Right lung (tissue), 5 donors: ENCODE data around the gene MAPK8IP3. TPM values are rescaled to one million over a fixed set of nuclear protein-coding genes. Genes with fewer than 3 reads are reported as not detected.

Source experiments
- DNase-seq, 2 donors: peaks; one replicate each; pipeline ENCODE4 v3.0.0-alpha.2; 2013
- polyA plus RNA-seq, 5 donors: library from polyadenylated mRNA; unstranded; fragments of 120-200 nt; gene quantifications; one replicate each; pipeline versions ENCODE4 v1.2.1 to v1.2.3, GENCODE V29; 2013; ENCODE audit warnings: inconsistent platforms in 1 of 5, low replicate concordance in 1 of 5; ENCODE audit not compliant: insufficient read length in 5 of 5, insufficient read depth in 1 of 5

Gene MAPK8IP3
- polyA plus RNA-seq, 5 donors, result 45.3 to 74.0 (median 61.9) TPM

DNA sequence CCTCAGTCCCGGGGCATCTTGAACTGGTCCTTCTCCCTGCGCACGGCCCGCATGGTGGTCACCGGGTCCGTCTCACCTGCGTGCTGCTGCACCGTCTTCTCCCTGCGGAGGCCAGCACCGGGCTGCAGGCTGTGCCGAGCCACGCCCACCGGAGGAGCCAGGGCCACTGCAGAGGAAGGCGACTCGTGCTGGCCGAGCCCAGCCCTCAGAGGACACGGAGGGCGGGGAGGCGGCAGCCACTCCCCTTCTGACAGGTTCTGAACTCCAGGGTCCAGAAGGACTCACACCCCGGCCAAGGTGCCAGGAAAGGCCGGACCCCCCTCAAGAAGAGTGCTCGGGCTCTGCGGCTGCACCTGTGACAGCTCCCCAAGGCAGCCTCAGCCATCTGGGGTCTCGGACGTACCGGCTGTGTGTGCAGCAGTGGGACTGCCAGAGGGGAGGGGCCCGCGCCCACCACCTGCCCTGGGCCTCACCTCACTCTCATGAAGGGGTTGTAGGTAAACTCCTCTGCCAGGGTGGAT lies 103.3 kb downstream of the MAPK8IP3 start:
- no peak for DNase-seq

DNA sequence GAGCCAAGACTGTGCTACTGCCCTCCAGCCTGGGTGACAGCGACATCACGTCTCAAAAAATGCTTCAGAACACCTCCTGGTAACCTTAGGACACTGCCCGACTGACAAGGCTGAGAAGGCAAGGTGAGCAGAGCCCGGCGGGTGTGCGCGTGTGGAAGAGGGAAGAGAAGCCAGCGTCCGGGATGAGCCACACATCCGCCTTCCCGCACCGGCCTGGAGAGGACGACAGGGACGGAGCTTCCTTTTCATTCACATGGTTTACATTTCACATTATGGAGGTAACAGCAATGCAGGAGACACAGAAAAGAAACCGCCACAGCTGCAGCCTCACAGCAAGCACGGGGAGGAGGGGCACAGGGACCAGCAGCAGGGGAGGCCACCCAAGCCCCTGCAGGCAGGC lies 104.1 kb downstream of the MAPK8IP3 start:
- no peak for DNase-seq

DNA sequence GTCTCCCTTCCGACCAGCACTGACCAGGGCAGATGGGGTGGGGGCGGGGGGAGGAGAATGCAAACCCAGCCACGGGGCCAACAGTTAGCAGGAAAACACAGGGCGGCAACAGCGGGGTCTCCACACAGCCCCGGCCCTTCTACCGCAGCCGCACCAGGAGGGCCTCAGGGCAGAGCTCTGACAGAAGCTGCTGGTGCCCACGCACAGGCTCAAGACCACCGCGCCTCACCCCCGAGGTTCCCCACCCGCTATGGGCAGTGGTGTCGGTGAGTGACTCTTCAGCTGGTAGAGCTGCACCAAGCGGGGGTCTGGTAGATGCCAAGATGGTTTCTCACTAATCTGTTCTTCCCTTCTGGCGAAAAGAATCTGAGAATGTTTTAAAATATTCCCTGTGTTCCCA lies 104.5 kb downstream of the MAPK8IP3 start:
- DNase-seq, result no peak

DNA sequence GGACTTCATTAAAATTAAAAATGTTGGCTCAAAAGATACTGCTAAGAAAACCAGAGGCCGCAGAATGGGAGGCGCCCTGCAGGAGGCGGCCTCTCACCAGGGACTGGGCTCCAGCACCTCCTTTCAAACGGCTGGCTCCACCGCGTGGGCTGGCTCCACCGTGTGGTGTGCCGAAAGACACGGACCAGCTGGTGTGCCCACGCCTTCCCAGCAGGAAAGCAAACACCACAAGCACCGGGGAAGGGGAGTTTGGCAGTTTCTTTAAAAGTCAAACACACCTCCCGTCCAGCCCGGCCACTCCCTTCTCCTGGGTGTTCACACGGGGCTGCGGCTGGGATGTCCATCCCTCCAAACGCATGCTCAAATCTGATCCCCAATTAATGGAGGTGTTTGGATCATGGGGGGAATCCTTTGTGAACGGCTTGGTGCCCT lies 106.8 kb downstream of the MAPK8IP3 start:
- peak; percentile 76 to 81 for DNase-seq

DNA sequence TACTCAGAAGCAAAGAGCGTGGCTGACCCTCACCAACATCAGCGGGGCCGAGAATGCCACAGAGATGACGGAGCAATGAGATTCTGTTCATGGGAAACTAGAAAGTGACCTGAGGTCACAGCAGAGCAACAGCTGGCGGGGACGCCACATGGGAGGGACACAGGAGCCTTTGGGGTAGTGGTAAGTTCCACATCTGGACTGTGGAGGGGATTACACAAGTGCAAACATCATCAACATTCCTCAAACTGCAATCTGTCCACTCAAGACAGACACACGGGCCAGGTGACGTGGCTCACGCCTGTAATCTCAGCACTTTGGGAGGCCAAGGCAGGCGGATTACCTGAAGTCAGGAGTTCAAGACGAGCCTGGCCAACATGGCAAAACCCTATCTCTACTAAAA lies 109.5 kb downstream of the MAPK8IP3 start:
- DNase-seq, result no peak

DNA sequence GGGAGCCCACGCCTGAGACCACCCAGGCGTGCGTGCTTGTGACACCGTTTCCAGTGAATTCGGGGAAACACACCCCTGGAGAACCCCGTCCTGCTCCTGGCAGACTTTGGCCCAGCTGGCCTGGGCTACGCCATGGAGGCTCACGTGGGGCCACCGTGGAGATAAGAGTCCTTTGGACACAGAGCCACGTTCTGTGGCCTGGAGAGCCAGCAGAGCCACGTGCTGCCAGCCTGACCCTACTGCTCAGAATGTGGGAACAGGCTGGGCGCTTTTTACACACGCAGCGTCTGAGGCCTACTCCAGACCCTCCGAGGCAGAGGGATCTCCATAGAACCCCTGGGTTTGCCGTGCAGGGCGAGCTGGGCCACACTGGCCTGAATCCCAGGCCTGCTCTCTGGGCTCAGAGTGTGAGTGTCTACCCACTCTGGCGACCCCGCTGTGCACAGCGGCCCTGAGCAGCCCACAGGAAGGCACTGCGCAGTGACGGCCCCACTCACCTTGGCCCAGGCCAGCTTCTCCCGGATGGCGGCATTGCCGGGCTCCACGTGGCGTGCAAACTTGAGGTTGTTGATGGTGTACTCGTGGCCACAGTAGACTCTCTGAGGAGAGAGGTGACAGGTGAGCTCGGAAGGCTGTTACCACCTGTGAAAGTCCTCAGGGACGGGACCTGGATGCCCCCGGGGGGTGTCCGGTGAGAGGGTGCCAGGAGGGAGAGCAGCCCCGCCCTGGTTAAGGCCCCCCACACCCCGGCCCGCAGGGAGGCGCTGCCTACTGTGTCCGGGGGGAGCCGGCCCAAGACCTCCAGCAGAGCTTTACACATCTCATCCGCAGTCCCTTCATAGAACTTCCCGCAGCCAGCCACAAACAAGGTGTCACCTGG lies 110.6 kb downstream of the MAPK8IP3 start:
- DNase-seq, result no peak

DNA sequence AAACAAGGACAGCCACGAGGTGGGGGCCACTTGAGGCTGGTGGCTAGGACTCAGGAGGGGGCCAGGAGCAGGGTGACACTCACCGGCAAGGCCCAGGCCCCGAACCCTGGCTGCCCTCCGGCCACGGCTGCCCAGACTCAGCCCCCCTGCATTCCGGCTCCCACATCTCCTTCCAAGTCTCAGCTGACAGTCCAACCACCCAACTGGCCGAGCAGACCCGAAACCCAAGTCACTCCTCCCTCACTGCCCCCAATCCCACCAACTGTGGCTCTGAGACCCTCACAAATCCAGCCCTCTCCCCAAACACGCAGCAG lies 111.2 kb downstream of the MAPK8IP3 start:
- DNase-seq, result no peak

DNA sequence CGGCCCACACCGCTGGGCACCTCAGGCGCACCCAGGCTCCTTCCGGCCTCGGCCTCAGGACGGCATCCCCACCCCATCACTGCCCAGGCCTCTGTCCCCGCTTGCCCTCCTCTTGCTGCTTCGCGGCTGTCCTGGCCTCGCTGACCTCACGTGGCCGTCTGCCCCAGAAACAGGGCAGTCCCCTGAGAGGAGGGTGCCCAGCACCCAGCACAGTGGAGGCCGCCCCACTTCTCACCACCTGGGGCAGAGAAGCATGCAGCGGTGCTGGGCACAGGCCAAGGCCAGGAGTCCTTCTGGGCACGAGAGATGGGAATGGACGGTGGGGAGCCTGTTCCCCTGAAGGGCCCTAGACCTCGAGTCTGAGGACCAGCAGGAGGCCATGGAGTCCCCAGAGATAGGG lies 111.7 kb downstream of the MAPK8IP3 start:
- no peak for DNase-seq

DNA sequence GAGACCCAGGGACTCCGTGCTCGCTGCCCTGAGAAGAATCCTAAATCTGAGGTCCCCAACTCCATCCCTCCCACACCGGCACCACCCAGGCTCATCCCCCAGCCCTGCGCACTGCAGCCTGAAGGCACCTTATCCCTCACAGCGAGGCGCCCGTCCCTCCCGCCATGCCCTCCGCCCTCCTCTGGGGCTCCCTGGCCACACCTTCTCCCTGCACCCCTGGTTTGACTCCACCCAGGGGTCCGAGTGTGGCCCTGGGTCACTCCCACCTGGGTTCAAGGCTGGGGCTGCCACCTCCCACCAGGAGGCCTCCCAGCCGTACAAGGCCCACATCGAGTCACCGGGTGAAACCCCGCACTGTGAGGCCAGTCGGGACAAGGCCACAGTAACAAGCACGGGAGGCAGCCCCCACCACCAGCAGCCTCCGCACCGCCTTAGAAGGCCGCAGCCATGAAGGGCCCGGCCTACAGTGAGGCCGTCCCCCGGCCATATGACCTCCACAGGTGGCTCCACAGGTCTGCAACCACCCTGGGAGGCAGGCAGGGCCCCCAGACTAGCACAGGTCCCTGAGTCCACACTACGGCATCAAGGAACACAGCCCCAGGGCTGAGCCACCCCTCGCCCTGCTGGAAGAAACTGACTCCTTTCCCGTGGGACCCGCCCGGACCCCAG lies 112.3 kb downstream of the MAPK8IP3 start:
- DNase-seq, result no peak

DNA sequence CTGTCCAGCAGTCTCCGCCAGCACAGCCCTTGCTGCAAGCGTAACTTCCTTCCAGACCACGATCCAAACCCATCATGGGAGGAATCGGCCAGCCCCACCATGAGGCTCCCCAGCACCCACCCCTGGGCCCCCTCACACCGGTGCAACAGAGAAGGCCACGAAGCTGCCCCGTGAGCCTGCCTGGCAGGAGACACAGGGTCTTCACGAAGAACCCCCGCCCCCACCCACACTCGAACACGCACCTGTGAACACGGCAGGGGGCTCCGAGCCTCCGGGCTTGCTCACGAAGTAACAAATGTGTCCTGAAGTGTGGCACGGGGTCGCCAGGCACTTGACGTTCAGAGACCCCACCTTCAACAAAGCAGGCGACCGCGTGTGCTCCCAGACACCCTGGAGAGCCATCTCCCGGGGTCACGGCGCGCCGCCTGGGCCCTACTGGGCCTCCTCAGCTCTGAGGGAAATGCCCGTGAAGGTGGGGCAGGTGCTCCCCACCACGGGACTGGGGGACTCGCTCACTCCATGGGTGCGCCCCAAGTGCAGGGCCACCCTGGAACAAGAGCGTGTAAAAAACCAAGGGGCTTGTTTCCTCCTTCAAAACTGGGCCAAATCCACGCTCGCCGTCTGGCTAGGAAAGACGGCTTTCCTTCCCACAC lies 113.0 kb downstream of the MAPK8IP3 start:
- DNase-seq, result no peak

DNA sequence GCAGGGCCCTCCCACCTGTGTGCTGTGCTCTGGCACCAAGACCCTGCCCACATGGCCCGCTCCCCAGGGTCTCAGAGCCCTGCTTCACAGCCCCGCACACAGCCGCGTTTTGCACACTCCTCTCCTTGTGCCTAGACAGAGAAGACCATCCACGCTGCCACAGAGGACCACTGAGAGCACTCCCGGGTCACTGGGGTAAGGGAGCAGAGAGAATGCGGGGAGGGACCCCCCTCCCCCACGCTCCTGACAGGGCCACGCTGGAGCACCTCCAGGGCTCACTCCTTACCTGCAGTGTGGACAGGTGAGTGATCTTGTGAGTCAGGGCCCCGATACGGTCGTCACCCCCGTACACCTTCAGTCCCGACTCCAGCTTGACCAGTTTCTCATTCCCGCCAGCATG lies 113.6 kb downstream of the MAPK8IP3 start:
- no peak for DNase-seq

Other genes with a start within 250 kb of the MAPK8IP3 start
- gene CLCN7, start 231.2 kb upstream of the MAPK8IP3 start, polyA plus RNA-seq, result 10 to 100 TPM; 21.5 to 42.1 (median 28.5) TPM
- under 1 TPM in 2 of 5 donors, not detected in 3; 0.15 to 0.18 TPM for gene PTX4, start 217.3 kb upstream of the MAPK8IP3 start, polyA plus RNA-seq
- 10 to 100 TPM; 18.0 to 51.4 (median 35.5) TPM for gene TELO2, start 212.8 kb upstream of the MAPK8IP3 start, polyA plus RNA-seq
- 10 to 100 TPM; 15.3 to 25.1 (median 17.9) TPM for gene TMEM204, start 172.5 kb upstream of the MAPK8IP3 start, polyA plus RNA-seq
- gene IFT140, start 94.1 kb upstream of the MAPK8IP3 start, polyA plus RNA-seq, result 10 to 100 TPM; 26.8 to 36.6 (median 28.8) TPM
- 10 to 100 TPM; 19.7 to 27.7 (median 24.5) TPM for gene CRAMP1, start 93.8 kb upstream of the MAPK8IP3 start, polyA plus RNA-seq
- 10 to 100 TPM; 64.2 to 77.3 (median 73.7) TPM for gene JPT2, start 27.9 kb upstream of the MAPK8IP3 start, polyA plus RNA-seq
- 10 to 100 TPM; 16.6 to 56.6 (median 30.3) TPM for gene NME3, start 65.3 kb downstream of the MAPK8IP3 start, polyA plus RNA-seq
- 10 to 100 TPM in 1 of 5 donors, 1 to 10 TPM in 4; 6.7 to 10.5 (median 7.8) TPM for gene EME2, start 66.6 kb downstream of the MAPK8IP3 start, polyA plus RNA-seq
- 10 to 100 TPM; 51.5 to 82.1 (median 57.4) TPM for gene MRPS34, start 66.9 kb downstream of the MAPK8IP3 start, polyA plus RNA-seq
- 10 to 100 TPM; 24.0 to 47.3 (median 35.9) TPM for gene SPSB3, start 76.4 kb downstream of the MAPK8IP3 start, polyA plus RNA-seq
- gene NUBP2, start 76.8 kb downstream of the MAPK8IP3 start, polyA plus RNA-seq, result 10 to 100 TPM; 26.4 to 71.8 (median 40.8) TPM
- gene IGFALS, start 87.5 kb downstream of the MAPK8IP3 start, polyA plus RNA-seq, result 1 to 10 TPM; 1.1 to 4.2 (median 2.4) TPM
- gene HAGH, start 120.6 kb downstream of the MAPK8IP3 start, polyA plus RNA-seq, result 10 to 100 TPM; 20.1 to 32.2 (median 26.6) TPM
- gene FAHD1, start 121.0 kb downstream of the MAPK8IP3 start, polyA plus RNA-seq, result 10 to 100 TPM; 16.2 to 25.2 (median 16.9) TPM
- gene MEIOB, start 166.0 kb downstream of the MAPK8IP3 start, polyA plus RNA-seq, result under 1 TPM; 0.23 to 0.86 (median 0.51) TPM
- gene HS3ST6, start 212.2 kb downstream of the MAPK8IP3 start, polyA plus RNA-seq, result under 1 TPM; 0.09 to 0.40 (median 0.18) TPM
- gene MSRB1, start 237.0 kb downstream of the MAPK8IP3 start, polyA plus RNA-seq, result 10 to 100 TPM; 11.8 to 22.8 (median 14.9) TPM
- gene RPL3L, start 248.5 kb downstream of the MAPK8IP3 start, polyA plus RNA-seq, result 1 to 10 TPM in 1 of 5 donors, under 1 TPM in 4; 0.05 to 2.0 (median 0.18) TPM